ENCODE data around the gene FOXN3.

FOXN3 gene

GRCh38 chr14:89244720-89245119 is 172.3 kb downstream of the FOXN3 start:
- DNase-seq, result no peak

GRCh38 chr14:89243741-89244140 is 173.3 kb downstream of the FOXN3 start:
- DNase-seq, result no peak

- no peak for DNase-seq
Measured at GRCh38 chr14:89243286-89243685, 173.7 kb downstream of the FOXN3 start.

GRCh38 chr14:89242652-89243279 is 174.3 kb downstream of the FOXN3 start:
- no peak for DNase-seq

GRCh38 chr14:89241934-89242651 is 174.9 kb downstream of the FOXN3 start:
- DNase-seq, result no peak

GRCh38 chr14:89241257-89241656 is 175.8 kb downstream of the FOXN3 start:
- no peak for DNase-seq

GRCh38 chr14:89240414-89240813 is 176.6 kb downstream of the FOXN3 start:
- DNase-seq, result peak; percentile 5

- DNase-seq, result no peak
Measured at GRCh38 chr14:89239023-89239422, 178.0 kb downstream of the FOXN3 start.

GRCh38 chr14:89237921-89238529 is 179.0 kb downstream of the FOXN3 start:
- DNase-seq, result no peak

- no peak for DNase-seq
Measured at GRCh38 chr14:89236851-89237250, 180.2 kb downstream of the FOXN3 start.

- DNase-seq, result no peak
Measured at GRCh38 chr14:89233184-89233583, 183.8 kb downstream of the FOXN3 start.

GRCh38 chr14:89232265-89233070 is 184.6 kb downstream of the FOXN3 start:
- DNase-seq, result no peak

GRCh38 chr14:89231426-89232113 is 185.5 kb downstream of the FOXN3 start:
- no peak for DNase-seq

GRCh38 chr14:89228921-89229639 is 188.0 kb downstream of the FOXN3 start:
- no peak for DNase-seq

GRCh38 chr14:89227496-89227836 is 189.6 kb downstream of the FOXN3 start:
- DNase-seq, result no peak

GRCh38 chr14:89226801-89227495 is 190.1 kb downstream of the FOXN3 start:
- DNase-seq, result no peak

- DNase-seq, result no peak
Measured at GRCh38 chr14:89225607-89226006, 191.4 kb downstream of the FOXN3 start.

GRCh38 chr14:89221109-89221810 is 195.8 kb downstream of the FOXN3 start:
- peak; percentile 45 for DNase-seq

- DNase-seq, result no peak
Measured at GRCh38 chr14:89219051-89219450, 198.0 kb downstream of the FOXN3 start.

GRCh38 chr14:89217891-89218290 is 199.1 kb downstream of the FOXN3 start:
- no peak for DNase-seq

GRCh38 chr14:89215531-89215930 is 201.5 kb downstream of the FOXN3 start:
- no peak for DNase-seq
